IPS-20b (cell line): ENCODE data around the gene SPON1.
"Not testable (repeated sequence)": the region's sequence is repeated elsewhere in the genome, so short reads cannot be mapped to it uniquely, and the experiment has no call there.

Source experiments
- H3K27ac ChIP-seq: one replicate; pipeline ENCODE4 v1.5.1; 2013; ENCODE audit warnings: low read length
- H3K27me3 ChIP-seq: 2 replicates; pipeline ENCODE4 v1.6.1; 2013; ENCODE audit warnings: mild to moderate bottlenecking, low read length, inconsistent platforms; ENCODE audit not compliant: insufficient read depth
- H3K36me3 ChIP-seq: 2 replicates; pipeline ENCODE4 v1.6.1; 2013; ENCODE audit warnings: low read depth, mild to moderate bottlenecking, inconsistent platforms, low read length, moderate library complexity; ENCODE audit not compliant: insufficient read depth
- H3K4me1 ChIP-seq: 2 replicates; pipeline ENCODE4 v1.6.1; 2013; ENCODE audit warnings: mild to moderate bottlenecking, control low read depth, inconsistent platforms, low read length, moderate library complexity; ENCODE audit not compliant: insufficient read depth
- H3K4me3 ChIP-seq: 2 replicates; pipeline ENCODE4 v1.5.1; 2013; ENCODE audit warnings: mild to moderate bottlenecking, low read length, inconsistent platforms
- H3K9ac ChIP-seq: 2 replicates; pipeline ENCODE4 v1.6.1; 2013; ENCODE audit warnings: low read depth, mild to moderate bottlenecking, inconsistent platforms, low read length, moderate library complexity
- H3K9me3 ChIP-seq: 2 replicates; pipeline ENCODE4 v1.6.1; 2013; ENCODE audit warnings: mild to moderate bottlenecking, low read depth, low read length, inconsistent platforms; ENCODE audit not compliant: insufficient read depth

SPON1 gene

GRCh38 chr11:14242187-14242586, 279.7 kb downstream of the SPON1 start:
- Histone ChIP-seq H3K4me1 (no peaks in the 10 kb centered on the region), H3K27me3 (no peaks in the 10 kb centered on the region), H3K4me3 (no peak overlapping the region)

GRCh38 chr11:14242733-14243132, 280.2 kb downstream of the SPON1 start:
- no peak overlapping the region for H3K4me3 ChIP-seq
- no peaks in the 10 kb centered on the region for H3K9me3 ChIP-seq
- no peaks in the 10 kb centered on the region for H3K36me3 ChIP-seq
- H3K9ac ChIP-seq = no peak overlapping the region
- H3K27ac ChIP-seq = no peak overlapping the region
- H3K27me3 ChIP-seq = no peaks in the 10 kb centered on the region
- no peaks in the 10 kb centered on the region for H3K4me1 ChIP-seq

More at GRCh38 chr11:14242187-14242586, 279.7 kb downstream of the SPON1 start:
- H3K9me3 ChIP-seq = no peaks in the 10 kb centered on the region
- H3K9ac ChIP-seq = no peak overlapping the region
- no peaks in the 10 kb centered on the region for H3K36me3 ChIP-seq
- H3K27ac ChIP-seq = no peak overlapping the region

- H3K4me1 ChIP-seq = peaks cover 5% of the 10 kb centered on the region; the same call in 1 of the 2 replicates
- no peak overlapping the region for H3K4me3 ChIP-seq
- H3K9me3 ChIP-seq = no peaks in the 10 kb centered on the region
- no peak overlapping the region for H3K27ac ChIP-seq
- H3K9ac ChIP-seq = no peak overlapping the region
- H3K27me3 ChIP-seq = no peaks in the 10 kb centered on the region
- no peaks in the 10 kb centered on the region for H3K36me3 ChIP-seq
Measured at GRCh38 chr11:14244926-14245325, 282.4 kb downstream of the SPON1 start.

GRCh38 chr11:14245444-14245843, 282.9 kb downstream of the SPON1 start:
- H3K27me3 ChIP-seq = no peaks in the 10 kb centered on the region

GRCh38 chr11:14248580-14248981, 286.1 kb downstream of the SPON1 start:
- peak overlapping the region; percentile 3; the same call in 1 of the 2 replicates for H3K9ac ChIP-seq
- H3K4me3 ChIP-seq = 0 out of 2 replicates have a peak overlapping the region, but pooled peaks have one; percentile 6
- H3K9me3 ChIP-seq = no peaks in the 10 kb centered on the region
- peaks cover 5% of the 10 kb centered on the region; the same call in 1 of the 2 replicates for H3K4me1 ChIP-seq
- H3K27me3 ChIP-seq = no peaks in the 10 kb centered on the region
- H3K27ac ChIP-seq = no peak overlapping the region
- no peaks in the 10 kb centered on the region for H3K36me3 ChIP-seq

More at GRCh38 chr11:14245444-14245843, 282.9 kb downstream of the SPON1 start:
- H3K27ac ChIP-seq = no peak overlapping the region
- no peaks in the 10 kb centered on the region for H3K36me3 ChIP-seq
- no peak overlapping the region for H3K4me3 ChIP-seq
- H3K9ac ChIP-seq = no peak overlapping the region
- peaks cover 5% of the 10 kb centered on the region; the same call in 1 of the 2 replicates for H3K4me1 ChIP-seq
- no peaks in the 10 kb centered on the region for H3K9me3 ChIP-seq

- Histone ChIP-seq H3K9ac (peak overlapping the region; percentile 3; the same call in 1 of the 2 replicates), H3K27me3 (no peaks in the 10 kb centered on the region), H3K4me3 (0 out of 2 replicates have a peak overlapping the region, but pooled peaks have one; percentile 6), H3K9me3 (no peaks in the 10 kb centered on the region), H3K36me3 (no peaks in the 10 kb centered on the region), H3K4me1 (peaks cover 5% of the 10 kb centered on the region; the same call in 1 of the 2 replicates), H3K27ac (no peak overlapping the region)
Measured at GRCh38 chr11:14249121-14249963, 286.8 kb downstream of the SPON1 start.

GRCh38 chr11:14251754-14252153, 289.2 kb downstream of the SPON1 start:
- H3K9me3 ChIP-seq = no peaks in the 10 kb centered on the region
- no peak overlapping the region for H3K4me3 ChIP-seq
- H3K4me1 ChIP-seq = peaks cover 5% of the 10 kb centered on the region; the same call in 1 of the 2 replicates
- H3K27me3 ChIP-seq = no peaks in the 10 kb centered on the region
- H3K27ac ChIP-seq = no peak overlapping the region
- H3K36me3 ChIP-seq = no peaks in the 10 kb centered on the region
- H3K9ac ChIP-seq = no peak overlapping the region

- H3K27ac ChIP-seq, H3K9me3 ChIP-seq, H3K36me3 ChIP-seq, H3K4me1 ChIP-seq, H3K9ac ChIP-seq, H3K27me3 ChIP-seq, H3K4me3 ChIP-seq: not testable (repeated sequence)
Measured at GRCh38 chr11:14252501-14252900, 290.0 kb downstream of the SPON1 start.

- Histone ChIP-seq H3K36me3 (no peaks in the 10 kb centered on the region), H3K4me1 (peaks cover 5% of the 10 kb centered on the region; the same call in 1 of the 2 replicates), H3K27ac (no peak overlapping the region)
Measured at GRCh38 chr11:14253421-14253820, 290.9 kb downstream of the SPON1 start.

GRCh38 chr11:14253840-14254239, 291.3 kb downstream of the SPON1 start:
- Histone ChIP-seq H3K36me3 (no peaks in the 10 kb centered on the region), H3K9me3 (no peaks in the 10 kb centered on the region), H3K4me1 (peaks cover 3% of the 10 kb centered on the region; the same call in 1 of the 2 replicates), H3K4me3 (no peak overlapping the region), H3K27me3 (no peaks in the 10 kb centered on the region), H3K9ac (no peak overlapping the region), H3K27ac (no peak overlapping the region)

More at GRCh38 chr11:14253421-14253820, 290.9 kb downstream of the SPON1 start:
- Histone ChIP-seq H3K9me3 (no peaks in the 10 kb centered on the region), H3K27me3 (no peaks in the 10 kb centered on the region), H3K4me3 (no peak overlapping the region), H3K9ac (no peak overlapping the region)

GRCh38 chr11:14254533-14255237, 292.2 kb downstream of the SPON1 start:
- H3K36me3 ChIP-seq = no peaks in the 10 kb centered on the region
- H3K4me3 ChIP-seq = no peak overlapping the region
- no peak overlapping the region for H3K27ac ChIP-seq
- no peak overlapping the region for H3K9ac ChIP-seq
- no peaks in the 10 kb centered on the region; the same call in 1 of the 2 replicates for H3K27me3 ChIP-seq
- H3K9me3 ChIP-seq = no peaks in the 10 kb centered on the region
- no peaks in the 10 kb centered on the region for H3K4me1 ChIP-seq
